H9 (cell line): Measurements from ENCODE around the gene TMCC3. TPM values are rescaled to one million over a fixed set of nuclear protein-coding genes. Genes with fewer than 3 reads are reported as not detected.

Experiments
- DNase-seq: peaks from one replicate; pipeline ENCODE4 v3.0.0-alpha.2; 2017
- H2AFZ ChIP-seq: one replicate; pipeline ENCODE4 v1.6.1; 2013; ENCODE audit warnings: mild to moderate bottlenecking, low read length, control low read depth, moderate library complexity
- H2AK5ac ChIP-seq: 2 replicates; pipeline ENCODE4 v1.6.1; 2013; ENCODE audit warnings: low read length, control low read depth, mixed read lengths; ENCODE audit not compliant: insufficient read length
- H2BK120ac ChIP-seq: one replicate; pipeline ENCODE4 v1.6.1; 2013; ENCODE audit warnings: low read depth, mild to moderate bottlenecking, low read length, control low read depth, inconsistent platforms; ENCODE audit not compliant: poor library complexity, severe bottlenecking
- H2BK12ac ChIP-seq: 2 replicates; pipeline ENCODE4 v1.6.1; 2013; ENCODE audit warnings: low read length, control low read depth, mixed read lengths, low read depth; ENCODE audit not compliant: insufficient read length
- H2BK15ac ChIP-seq: 2 replicates; pipeline ENCODE4 v1.6.1; 2013; ENCODE audit warnings: low read depth, low read length, control low read depth
- H2BK20ac ChIP-seq: one replicate; pipeline ENCODE4 v1.6.1; 2013; ENCODE audit warnings: low read depth, mild to moderate bottlenecking, low read length, control low read depth, inconsistent platforms; ENCODE audit not compliant: poor library complexity, severe bottlenecking
- H2BK5ac ChIP-seq: 2 replicates; pipeline ENCODE4 v1.6.1; 2013; ENCODE audit warnings: low read length, control low read depth, mixed read lengths; ENCODE audit not compliant: insufficient read length
- H3K14ac ChIP-seq: 2 replicates; pipeline ENCODE4 v1.6.1; 2013; ENCODE audit warnings: low read length, control low read depth; ENCODE audit not compliant: insufficient read depth
- H3K18ac ChIP-seq: 2 replicates; pipeline ENCODE4 v1.6.1; 2013; ENCODE audit warnings: low read depth, mild to moderate bottlenecking, mixed read lengths, low read length, control low read depth; ENCODE audit not compliant: insufficient read length
- H3K23ac ChIP-seq: 2 replicates; pipeline ENCODE4 v1.6.1; 2013; ENCODE audit warnings: low read length, control low read depth, mixed read lengths, low read depth; ENCODE audit not compliant: insufficient read length
- H3K23me2 ChIP-seq: 2 replicates; pipeline ENCODE4 v1.6.1; 2013; ENCODE audit warnings: low read depth, mild to moderate bottlenecking, mixed read lengths, low read length, control low read depth; ENCODE audit not compliant: insufficient read length, poor library complexity, severe bottlenecking
- H3K27ac ChIP-seq: 2 replicates; pipeline ENCODE4 v1.5.1; 2013; ENCODE audit warnings: low read length, control low read depth, mixed read lengths, low read depth; ENCODE audit not compliant: insufficient read length
- H3K27me3 ChIP-seq: 2 replicates; pipeline ENCODE4 v1.6.1; 2013; ENCODE audit warnings: low read length, control low read depth, inconsistent platforms; ENCODE audit not compliant: insufficient read depth
- H3K4ac ChIP-seq: 2 replicates; pipeline ENCODE4 v1.6.1; 2013; ENCODE audit warnings: low read depth, mild to moderate bottlenecking, control low read depth, inconsistent platforms, low read length, moderate library complexity
- H3K4me1 ChIP-seq: 2 replicates; pipeline ENCODE4 v1.6.1; 2013; ENCODE audit warnings: low read length, control low read depth, inconsistent platforms; ENCODE audit not compliant: insufficient read depth
- H3K4me2 ChIP-seq: 2 replicates; pipeline ENCODE4 v1.6.1; 2013; ENCODE audit warnings: low read length, control low read depth, mixed read lengths; ENCODE audit not compliant: insufficient read length, insufficient read depth
- H3K56ac ChIP-seq: 2 replicates; pipeline ENCODE4 v1.6.1; 2013; ENCODE audit warnings: low read depth, mild to moderate bottlenecking, mixed read lengths, low read length, control low read depth; ENCODE audit not compliant: insufficient read length
- H3K79me1 ChIP-seq: 2 replicates; pipeline ENCODE4 v1.6.1; 2013; ENCODE audit warnings: low read depth, mild to moderate bottlenecking, moderate library complexity, low read length, control low read depth, inconsistent platforms; ENCODE audit not compliant: insufficient read depth, poor library complexity, severe bottlenecking
- H3K79me2 ChIP-seq: 2 replicates; pipeline ENCODE4 v1.6.1; 2013; ENCODE audit warnings: low read length, control low read depth, inconsistent platforms; ENCODE audit not compliant: insufficient read depth
- H3K9ac ChIP-seq: 2 replicates; pipeline ENCODE4 v1.6.1; 2013; ENCODE audit warnings: low read length, control low read depth, mixed read lengths; ENCODE audit not compliant: insufficient read length; ENCODE audit errors: extremely low read depth
- H3K9me3 ChIP-seq: one replicate; pipeline ENCODE4 v1.6.1; 2013; ENCODE audit warnings: low read depth, low read length, inconsistent platforms; ENCODE audit not compliant: control insufficient read depth
- H3T11ph ChIP-seq: one replicate; pipeline ENCODE4 v1.6.1; 2013; ENCODE audit warnings: mild to moderate bottlenecking, low read length, control low read depth, inconsistent platforms
- H4K20me1 ChIP-seq: one replicate; pipeline ENCODE4 v1.6.1; 2013; ENCODE audit not compliant: control insufficient read depth, insufficient read length, insufficient read depth
- H4K5ac ChIP-seq: 2 replicates; pipeline ENCODE4 v1.6.1; 2013; ENCODE audit warnings: low read depth, mild to moderate bottlenecking, mixed read lengths, low read length, control low read depth; ENCODE audit not compliant: insufficient read length
- H4K8ac ChIP-seq: replicated peaks from 2 replicates; pipeline ENCODE4 v1.6.1; 2013; ENCODE audit warnings: low read length, control low read depth, mixed read lengths, low read depth; ENCODE audit not compliant: insufficient read length
- H4K91ac ChIP-seq: 2 replicates; pipeline ENCODE4 v1.6.1; 2013; ENCODE audit warnings: low read depth, mild to moderate bottlenecking, moderate library complexity, mixed read lengths, low read length, control low read depth; ENCODE audit not compliant: insufficient read length
- H3K27ac Mint-ChIP-seq, 3 experiments: 2 replicates in 2 of 3; 3 replicates in 1 of 3; pipeline ENCODE4 v1.8.0; 2020 to 2021; ENCODE audit warnings: mixed read lengths in 3 of 3, mild to moderate bottlenecking in 1 of 3, moderate library complexity in 1 of 3
- H3K27me3 Mint-ChIP-seq: 2 replicates; pipeline ENCODE4 v1.8.0; 2021; ENCODE audit warnings: low read depth, mild to moderate bottlenecking, moderate library complexity, mixed read lengths
- H3K36me3 Mint-ChIP-seq, 3 experiments: 2 replicates in 2 of 3; 3 replicates in 1 of 3; pipeline ENCODE4 v1.8.0; 2020 to 2021; ENCODE audit warnings: low read depth in 3 of 3, mixed read lengths in 3 of 3; ENCODE audit not compliant: insufficient read depth in 1 of 3
- H3K4me1 Mint-ChIP-seq, 2 experiments: 2 replicates each; pipeline ENCODE4 v1.8.0; 2020; ENCODE audit warnings: mixed read lengths in 2 of 2
- H3K4me3 Mint-ChIP-seq, 2 experiments: 2 replicates in 1 of 2; 3 replicates in 1 of 2; pipeline ENCODE4 v1.8.0; 2020 to 2021; ENCODE audit warnings: mild to moderate bottlenecking in 2 of 2, mixed read lengths in 2 of 2, moderate library complexity in 1 of 2
- H3K9me3 Mint-ChIP-seq, 2 experiments: 2 replicates in 1 of 2; 3 replicates in 1 of 2; pipeline ENCODE4 v1.8.0; 2020; ENCODE audit warnings: mild to moderate bottlenecking in 2 of 2, mixed read lengths in 2 of 2, moderate library complexity in 1 of 2
- WGBS: extraction: QIAGEN DNeasy Blood & Tissue Kit; methylation state at CpG from one replicate; pipeline ENCODE4 v1.1.7; 2013; ENCODE audit warnings: missing lambda C conversion rate, low lambda C conversion rate, mixed read lengths; ENCODE audit not compliant: insufficient read length; ENCODE audit errors: extremely low coverage; 5-methylcytosine and 5-hydroxymethylcytosine counted together
- total RNA-seq: library from RNA; stranded (reverse); gene quantifications from 2 replicates; pipeline ENCODE4 v1.2.1, GENCODE V29; 2021
- TF ChIP-seq, protein P1 (sequence below): fragments of 200-600 bp; sonication (generic); conservative IDR thresholded peaks from 3 replicates; pipeline ENCODE4 v1.8.0; 2021; ENCODE audit warnings: antibody characterized with exemption, mild to moderate bottlenecking

Gene TMCC3
- total RNA-seq, 1 experiment from 2014 or later, result 0.87 TPM

DNA sequence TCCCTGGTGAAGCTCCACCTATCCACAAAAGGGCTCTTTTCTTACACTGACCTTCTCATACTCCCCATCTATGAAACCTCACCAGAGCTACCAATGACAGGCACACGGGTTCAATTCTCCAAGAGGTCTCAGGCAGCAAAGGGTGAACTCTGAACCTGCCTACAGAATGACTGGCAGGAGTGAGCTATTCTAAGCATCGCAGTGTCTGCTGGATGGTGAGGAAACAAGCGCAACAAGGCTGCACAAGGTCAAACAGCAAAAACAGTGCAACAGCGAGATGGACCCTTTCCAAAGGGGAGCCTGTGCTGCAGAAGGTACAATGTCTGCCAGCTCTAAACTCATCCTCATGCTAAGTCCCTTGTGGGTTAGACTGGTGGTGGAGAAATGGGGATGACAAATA lies 22.0 kb downstream of the TMCC3 start:
- H3K9ac ChIP-seq, result no peak overlapping the region
- H3K27ac Mint-ChIP-seq, result no peak overlapping the region
- peaks cover 6 to 7% of the 10 kb centered on the region in 2 experiments; a peak in 3 of 5 replicates for H3K9me3 Mint-ChIP-seq
- TF ChIP-seq, protein P1, sequence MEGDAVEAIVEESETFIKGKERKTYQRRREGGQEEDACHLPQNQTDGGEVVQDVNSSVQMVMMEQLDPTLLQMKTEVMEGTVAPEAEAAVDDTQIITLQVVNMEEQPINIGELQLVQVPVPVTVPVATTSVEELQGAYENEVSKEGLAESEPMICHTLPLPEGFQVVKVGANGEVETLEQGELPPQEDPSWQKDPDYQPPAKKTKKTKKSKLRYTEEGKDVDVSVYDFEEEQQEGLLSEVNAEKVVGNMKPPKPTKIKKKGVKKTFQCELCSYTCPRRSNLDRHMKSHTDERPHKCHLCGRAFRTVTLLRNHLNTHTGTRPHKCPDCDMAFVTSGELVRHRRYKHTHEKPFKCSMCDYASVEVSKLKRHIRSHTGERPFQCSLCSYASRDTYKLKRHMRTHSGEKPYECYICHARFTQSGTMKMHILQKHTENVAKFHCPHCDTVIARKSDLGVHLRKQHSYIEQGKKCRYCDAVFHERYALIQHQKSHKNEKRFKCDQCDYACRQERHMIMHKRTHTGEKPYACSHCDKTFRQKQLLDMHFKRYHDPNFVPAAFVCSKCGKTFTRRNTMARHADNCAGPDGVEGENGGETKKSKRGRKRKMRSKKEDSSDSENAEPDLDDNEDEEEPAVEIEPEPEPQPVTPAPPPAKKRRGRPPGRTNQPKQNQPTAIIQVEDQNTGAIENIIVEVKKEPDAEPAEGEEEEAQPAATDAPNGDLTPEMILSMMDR, result no peak
- H3K23me2 ChIP-seq, result no peaks in the 10 kb centered on the region
- H2AFZ ChIP-seq, result no peak overlapping the region
- no peak overlapping the region for H3K23ac ChIP-seq
- no peak overlapping the region for H2BK12ac ChIP-seq
- H3K14ac ChIP-seq, result no peak overlapping the region
- H2BK20ac ChIP-seq, result no peak overlapping the region
- H2AK5ac ChIP-seq, result no peak overlapping the region
- no peak overlapping the region for H4K91ac ChIP-seq
- no peak overlapping the region for H4K8ac ChIP-seq
- H3K27ac ChIP-seq, result no peak overlapping the region
- no peak overlapping the region for H2BK15ac ChIP-seq
- H3K36me3 Mint-ChIP-seq, result peaks cover 0 to 6% (median 0%) of the 10 kb centered on the region in 3 experiments; a peak in 4 of 7 replicates
- H3K9me3 ChIP-seq, result no peaks in the 10 kb centered on the region
- no peaks in the 10 kb centered on the region for H3K4me1 Mint-ChIP-seq
- H3K4ac ChIP-seq, result no peak overlapping the region
- H3T11ph ChIP-seq, result no peak overlapping the region
- H3K4me2 ChIP-seq, result no peak overlapping the region
- no peaks in the 10 kb centered on the region for H3K79me1 ChIP-seq
- H3K4me3 Mint-ChIP-seq, result no peak overlapping the region
- no peak overlapping the region for H2BK120ac ChIP-seq
- H3K18ac ChIP-seq, result no peak overlapping the region
- no peak overlapping the region for H3K56ac ChIP-seq
- no peaks in the 10 kb centered on the region for H3K4me1 ChIP-seq
- no peak overlapping the region for H4K5ac ChIP-seq
- H2BK5ac ChIP-seq, result no peak overlapping the region
- no peaks in the 10 kb centered on the region for H4K20me1 ChIP-seq
- DNase-seq, result no peak
- no peaks in the 10 kb centered on the region for H3K27me3 ChIP-seq
- WGBS, result no CpG with 5 or more reads among the region's 4 CpGs
- no peaks in the 10 kb centered on the region for H3K79me2 ChIP-seq
- no peaks in the 10 kb centered on the region for H3K27me3 Mint-ChIP-seq
